Stimulated activated CD8-positive, alpha-beta memory T cell treated with anti-CD3 and anti-CD28 coated beads, Interleukin-15, amount 100 ng/mL, for 24 hours (primary cell): ENCODE results near the gene RNF220.

Experiments
- DNase-seq: peaks from one replicate; pipeline ENCODE4 v3.0.0-alpha.2; 2020; ENCODE audit warnings: low read depth

The RNF220 gene

DNA sequence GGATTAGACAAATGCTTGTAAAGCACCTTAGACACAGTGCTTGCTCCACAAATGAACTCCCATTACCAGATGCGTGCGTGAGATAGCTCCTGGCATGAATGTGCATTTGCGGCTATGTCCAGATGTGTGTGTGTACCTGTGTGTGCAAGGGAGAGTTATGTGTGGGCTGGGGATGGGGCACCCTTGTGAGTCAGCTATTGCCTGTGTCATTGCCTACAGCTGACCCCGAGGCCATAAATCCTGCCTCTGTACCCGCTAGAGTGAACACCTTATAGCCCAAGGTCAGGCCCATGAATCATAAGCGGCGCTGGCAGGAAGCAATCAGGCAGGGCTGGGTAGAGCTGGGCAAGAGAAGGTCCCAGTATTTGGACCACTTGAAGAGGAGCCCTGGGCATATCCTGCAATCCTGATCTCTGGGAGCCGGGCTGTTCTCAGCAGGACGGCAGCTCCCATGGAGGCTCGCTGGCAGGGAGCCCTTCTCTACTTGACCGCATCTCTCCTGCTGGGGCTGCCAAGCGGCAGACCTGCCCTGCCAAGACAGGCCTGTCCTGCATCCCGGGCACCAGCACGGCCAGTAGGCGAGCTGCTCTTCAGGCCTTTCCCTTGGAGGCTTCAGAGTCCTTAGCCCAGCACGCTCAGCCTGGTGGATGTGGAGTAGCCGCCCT lies 182.9 kb downstream of the RNF220 start:
- no peak for DNase-seq

DNA sequence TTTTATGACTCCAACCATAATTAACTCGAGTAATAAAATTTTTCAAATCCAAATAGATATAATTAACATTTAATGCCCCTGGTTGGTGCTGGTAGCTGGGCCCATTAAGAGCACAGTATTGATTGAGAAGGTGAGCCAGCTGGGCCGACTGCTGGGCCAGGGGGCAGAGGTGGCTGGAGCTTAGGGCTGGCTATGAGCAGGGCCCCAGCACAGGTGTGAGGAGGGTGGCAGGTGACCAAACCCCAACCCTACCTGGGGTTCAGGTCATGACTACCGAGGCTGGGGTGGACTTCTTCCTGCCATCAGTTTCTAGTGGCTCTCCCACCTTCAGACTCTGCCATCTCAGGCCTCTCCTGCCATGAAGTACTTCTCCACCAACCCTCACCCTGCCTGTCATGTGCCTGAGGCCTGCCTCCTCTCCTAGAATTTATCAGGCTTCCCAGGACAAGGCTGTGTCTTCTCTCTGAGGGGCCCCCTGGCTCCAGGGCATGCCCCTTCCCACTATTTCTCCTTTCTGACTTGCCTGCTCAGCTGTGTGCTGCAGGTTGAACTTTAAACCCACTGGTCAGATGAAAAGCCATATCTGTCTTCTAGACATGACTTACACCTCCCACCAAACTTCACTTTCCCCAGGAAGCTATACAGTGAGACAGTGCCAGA lies 183.6 kb downstream of the RNF220 start:
- no peak for DNase-seq

DNA sequence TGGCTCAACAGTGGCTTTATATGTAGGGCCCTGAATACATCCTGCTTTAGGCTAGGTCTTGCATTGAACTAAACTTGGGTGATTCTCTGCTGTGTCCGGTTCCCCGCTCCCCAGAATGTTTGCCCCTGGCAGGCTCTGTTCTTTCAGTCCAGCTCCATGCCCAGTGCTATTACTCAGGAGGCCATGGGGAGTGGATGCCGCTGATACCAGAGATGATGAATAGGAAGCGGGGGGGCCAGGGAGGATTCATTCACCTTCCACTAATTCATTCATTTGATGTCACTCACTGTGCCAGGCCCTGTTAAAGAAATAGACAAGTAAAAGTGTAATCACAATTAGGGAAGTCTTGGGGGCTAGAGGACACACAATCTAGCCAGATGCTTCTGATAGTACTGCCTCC lies 185.4 kb downstream of the RNF220 start:
- no peak for DNase-seq

DNA sequence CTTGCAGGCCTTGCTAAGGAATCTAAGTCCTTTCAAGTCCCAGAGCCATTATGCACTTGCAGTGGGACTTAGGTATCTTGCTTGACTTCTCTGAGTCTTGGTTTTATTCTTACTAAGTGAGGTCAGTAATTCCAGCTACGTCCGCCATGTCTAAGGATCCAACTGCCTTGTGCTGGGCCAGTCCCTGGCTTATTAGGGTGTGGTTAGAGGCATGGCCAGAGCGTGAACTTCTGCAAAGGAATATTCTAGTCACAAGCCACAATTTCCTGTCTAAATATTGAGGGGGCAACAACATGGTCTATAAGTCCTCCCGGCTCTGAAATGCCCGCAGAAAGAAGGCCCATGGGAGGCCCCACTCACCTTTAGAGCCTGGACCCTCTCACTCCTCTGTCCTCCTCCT lies 186.3 kb downstream of the RNF220 start:
- DNase-seq = no peak

DNA sequence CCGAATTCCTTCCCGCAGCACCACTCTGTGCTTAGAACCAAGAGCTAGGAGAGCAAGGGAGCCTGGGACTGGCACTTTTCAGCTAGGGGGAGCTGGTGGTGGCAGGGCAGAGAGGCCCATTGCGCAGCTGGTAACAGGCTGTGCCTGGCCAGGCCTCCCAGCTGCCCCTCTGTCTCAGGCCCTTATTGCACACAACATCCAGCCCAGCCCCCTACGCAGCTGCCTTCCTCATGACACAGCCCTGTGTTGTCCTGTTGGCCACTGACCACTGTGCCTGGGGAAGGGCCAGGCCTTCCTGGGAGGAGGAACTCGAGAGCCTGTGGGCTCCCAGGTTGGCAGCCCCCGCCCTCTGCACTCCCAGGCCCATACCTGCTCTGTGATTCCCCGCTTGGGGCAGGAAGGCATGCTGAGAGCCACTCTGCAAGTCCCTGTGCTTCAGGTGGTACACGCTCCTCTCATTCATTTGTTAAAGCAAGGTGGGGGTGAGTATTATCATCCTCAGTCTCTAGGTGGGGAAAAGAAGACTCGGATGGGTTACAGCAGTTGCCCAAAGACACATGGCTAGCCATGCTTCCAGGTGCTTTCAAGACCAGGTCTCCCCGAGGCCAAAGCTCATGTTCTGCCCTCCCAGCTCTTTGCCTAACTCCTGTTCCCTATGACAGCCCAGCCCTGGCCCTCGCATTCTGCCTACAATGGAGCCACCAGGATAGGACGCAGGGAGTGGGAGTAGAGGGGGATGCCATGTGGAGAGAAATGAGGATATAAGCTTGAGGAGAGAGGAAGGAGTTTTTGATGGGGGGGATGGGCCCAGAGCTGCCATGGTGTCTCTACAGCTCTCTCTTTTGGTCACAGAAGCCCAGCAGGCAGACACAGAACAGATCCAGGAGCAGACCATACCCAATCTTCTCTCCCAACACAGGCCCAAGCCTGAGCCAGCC lies 187.4 kb downstream of the RNF220 start:
- DNase-seq = no peak

DNA sequence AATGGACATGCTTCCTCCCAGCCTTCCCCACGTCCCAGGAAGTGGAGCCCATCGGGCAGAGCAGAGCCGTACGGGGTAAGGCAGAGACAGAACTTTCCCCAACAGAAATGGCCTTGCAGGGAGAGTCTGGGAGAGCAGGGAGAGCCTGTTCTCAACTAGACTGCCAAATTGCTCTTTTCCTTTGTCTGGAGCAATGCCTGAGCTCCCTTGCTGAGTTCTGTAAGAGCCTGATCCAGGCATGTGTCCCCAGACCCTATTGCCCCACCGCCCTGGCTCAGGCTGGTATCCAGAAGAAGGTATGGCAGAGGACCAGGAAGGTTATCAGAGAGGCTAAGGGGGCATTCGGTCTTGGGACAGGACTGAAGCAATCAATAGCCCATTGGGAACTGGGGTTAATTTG lies 189.3 kb downstream of the RNF220 start:
- no peak for DNase-seq

DNA sequence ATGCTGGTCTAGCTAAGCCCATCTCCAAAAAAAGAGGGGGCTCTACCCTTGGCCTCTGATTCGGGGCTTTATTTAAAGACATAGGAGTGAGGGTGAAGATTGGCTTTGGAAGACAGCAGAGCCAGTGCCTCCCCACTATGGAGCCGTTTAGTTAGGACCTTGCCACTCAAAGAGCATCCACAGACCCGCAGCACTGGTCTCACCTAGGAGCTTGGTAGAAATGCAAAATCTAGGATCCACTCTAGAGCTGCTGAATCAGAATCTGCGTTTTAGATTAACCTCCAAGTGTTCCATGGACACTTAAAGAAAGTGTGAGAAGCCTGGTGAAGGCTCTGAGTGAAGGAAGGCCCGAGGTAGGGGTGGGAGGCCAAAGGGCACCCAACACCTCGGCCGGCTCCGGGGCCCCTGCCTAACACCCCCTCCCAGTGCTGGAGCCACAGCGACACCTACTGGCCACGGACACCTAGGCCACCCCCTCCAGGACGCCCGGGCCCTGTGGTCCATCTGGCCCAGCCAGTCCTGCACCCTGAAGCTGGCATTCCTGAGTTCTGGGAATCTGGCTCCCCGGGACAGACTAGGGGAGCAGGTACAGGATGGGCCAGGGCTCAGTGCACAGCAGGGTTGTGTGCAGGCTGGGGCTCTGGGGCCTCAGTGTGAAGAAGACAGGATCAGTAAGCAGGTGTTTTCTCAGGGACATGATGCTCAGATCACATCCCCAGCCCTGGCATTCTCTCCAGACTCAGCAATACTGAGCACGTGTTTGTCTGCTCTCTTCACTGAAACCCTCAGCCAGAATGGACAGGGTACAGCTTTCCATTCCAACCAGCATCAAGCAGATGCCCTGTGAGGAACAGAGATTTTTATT lies 190.0 kb downstream of the RNF220 start:
- peak; percentile 66 for DNase-seq

DNA sequence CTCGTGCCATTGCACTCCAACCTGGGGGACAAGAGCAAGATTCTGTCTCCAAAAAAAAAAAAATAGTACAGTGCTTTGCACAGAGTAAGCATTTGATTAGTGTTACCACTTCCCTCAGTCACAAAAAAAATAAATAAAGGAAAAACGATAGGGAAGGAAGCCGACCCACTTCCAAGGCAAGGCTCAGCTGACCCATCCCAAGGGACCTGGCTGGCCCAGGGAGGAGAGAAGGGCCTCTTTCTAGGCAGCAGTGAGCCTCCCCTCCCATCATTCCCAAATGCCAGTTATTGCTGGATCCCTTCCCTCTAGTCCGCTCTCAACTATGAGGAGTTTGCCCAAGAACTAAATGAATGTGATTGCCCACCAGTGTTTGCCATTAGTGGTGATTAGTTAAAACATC lies 191.5 kb downstream of the RNF220 start:
- no peak for DNase-seq

DNA sequence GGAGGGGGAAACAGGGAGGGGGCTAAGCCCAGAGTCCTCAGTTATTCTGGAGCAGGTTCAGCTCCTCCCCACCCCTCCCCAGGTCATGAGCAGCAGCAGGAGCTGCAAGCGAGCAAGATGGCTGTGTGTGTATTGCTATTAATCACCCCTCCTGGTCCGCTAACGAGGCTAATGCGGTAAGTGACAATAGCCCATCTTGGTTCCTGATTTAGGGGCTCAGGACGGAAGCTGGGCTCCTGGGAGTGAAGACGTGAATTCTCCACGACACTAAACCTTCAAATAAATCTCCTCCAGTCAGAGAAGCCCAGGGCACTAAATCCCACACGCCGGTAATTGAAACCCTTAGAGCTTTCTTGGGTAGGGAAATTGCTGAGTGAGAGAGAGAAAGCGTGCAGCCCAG lies 193.1 kb downstream of the RNF220 start:
- no peak for DNase-seq

DNA sequence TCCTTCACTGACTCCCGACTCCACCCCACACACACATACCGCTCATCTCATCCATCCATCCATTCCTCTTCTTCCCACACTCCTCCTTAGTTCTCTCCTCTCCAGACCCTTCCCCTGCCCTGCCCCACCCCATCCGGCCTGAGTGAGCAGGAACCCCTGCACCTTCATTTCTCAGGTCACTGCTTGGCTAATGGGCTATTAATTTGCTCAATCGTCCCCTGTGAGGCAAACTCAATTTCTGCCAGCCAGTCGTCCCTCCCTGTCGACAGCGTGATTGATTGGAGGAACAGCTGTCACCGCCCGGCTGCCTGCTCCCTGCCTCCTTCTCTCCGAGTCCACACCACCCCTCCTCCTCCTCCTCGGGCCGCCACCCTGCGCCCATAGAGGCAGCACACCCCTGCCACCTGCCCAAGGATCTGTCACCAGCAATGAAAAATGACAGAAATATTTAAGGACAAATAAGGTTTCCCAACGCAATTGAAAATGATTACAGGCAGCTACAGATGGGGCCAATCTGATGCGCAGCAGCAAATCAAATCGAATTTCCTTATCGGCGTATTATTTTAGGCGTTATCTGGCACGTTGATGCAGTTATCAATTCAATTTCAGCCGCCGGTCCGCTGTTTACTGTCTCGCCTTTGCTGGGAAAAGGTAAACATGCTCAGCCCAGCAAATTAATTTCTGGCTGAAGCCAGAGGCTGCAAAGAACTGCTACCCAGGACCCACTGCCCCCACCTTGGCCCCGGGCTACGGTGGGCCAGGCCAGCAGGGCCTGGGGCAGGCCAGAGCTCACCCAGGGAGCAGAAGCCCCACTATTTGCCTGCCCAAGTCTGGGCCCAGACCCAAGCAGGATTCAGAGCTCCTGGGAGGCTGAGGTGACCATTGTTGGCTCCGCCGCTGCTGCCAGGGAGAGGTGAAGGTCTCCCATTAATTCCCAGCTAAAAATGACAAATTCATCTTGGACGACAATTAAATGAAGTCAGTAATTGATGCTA lies 197.9 kb downstream of the RNF220 start:
- DNase-seq = no peak

DNA sequence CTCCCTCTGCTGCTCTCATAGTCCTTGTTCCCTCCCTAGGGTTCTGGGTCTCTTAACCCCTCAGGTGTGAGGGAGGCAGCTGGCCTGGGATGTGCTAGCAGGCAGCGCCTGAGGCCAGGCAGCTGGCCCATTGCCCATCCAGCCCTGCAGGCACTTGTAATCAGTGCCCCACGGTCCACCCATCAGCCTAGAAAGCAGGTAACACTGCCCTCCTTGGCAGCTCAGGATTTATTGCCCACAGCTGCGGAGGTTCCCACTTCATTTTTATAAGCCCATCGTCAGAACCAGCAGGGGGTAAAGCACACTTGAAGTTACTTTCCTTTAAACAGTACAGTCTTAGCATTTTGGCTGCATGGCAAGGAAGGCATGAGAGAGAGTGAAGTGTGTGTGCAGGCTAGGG lies 198.7 kb downstream of the RNF220 start:
- DNase-seq = no peak

DNA sequence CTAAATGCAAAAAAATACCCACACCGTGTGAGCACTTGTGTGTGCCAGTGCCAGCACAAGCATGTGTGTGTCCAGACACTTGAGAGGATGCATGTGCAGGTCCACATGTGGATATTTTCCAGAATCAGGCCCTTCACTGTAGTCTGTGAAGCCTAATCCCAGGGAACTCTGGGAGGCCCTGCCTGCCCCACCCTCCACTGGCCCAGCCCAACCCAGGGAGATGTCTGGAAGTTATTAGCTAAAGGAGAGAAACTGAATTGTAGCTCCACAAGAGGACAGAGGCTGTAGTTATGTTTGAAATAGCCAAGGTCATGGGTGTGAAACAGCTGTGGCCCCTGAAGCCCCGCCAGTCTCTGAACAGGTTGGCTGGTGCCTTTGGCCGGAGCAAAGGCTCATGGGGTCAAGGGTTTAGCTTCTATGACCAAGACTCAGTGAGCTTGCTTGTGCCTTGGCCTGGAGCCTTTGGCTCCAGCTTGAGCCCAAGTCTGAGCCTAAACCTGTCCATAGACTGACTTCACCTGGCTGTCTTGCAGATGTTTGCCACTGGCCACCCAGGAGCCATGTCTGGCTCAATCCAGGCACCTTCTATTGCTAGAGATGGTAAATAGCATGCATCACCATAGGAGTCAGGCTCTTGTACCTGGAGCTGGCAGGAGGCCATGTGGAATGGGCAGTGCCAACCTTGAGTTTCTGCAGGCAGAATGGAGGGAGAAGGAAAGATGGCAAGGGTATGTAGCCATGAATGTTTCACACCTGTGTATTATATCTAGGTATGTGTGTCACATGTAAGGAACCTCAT lies 199.3 kb downstream of the RNF220 start:
- DNase-seq = no peak

DNA sequence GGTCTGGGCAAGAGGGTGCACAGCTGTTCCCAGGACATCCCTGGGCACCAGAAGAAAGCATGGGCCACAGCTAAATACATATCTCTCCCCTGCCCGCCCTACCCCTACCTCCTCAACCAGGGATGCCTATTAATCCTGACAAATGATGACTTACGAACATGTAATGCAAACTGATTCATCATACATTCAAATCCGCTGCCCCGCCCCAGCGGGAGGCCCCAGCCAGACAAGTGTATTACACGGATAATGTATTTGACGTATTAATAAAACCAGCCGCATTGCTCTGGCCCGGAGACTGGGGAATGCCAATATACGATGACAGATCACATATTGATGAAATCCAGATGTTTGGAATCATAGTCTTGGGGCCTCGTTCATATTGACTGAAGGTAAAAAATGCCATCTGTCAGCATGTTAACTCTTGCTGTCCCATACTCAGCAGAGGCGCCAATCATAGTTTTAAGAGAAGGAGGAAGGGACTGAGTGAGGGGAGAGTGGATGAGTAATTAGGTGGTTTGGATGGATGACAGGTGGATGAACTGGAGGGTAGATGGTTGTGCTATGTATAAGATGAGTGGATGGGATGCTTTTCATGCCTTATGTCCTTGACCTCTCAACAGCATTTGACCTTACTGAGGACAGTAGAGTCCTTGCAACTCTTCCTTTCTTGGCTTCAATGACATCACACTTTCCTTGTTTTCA lies 201.0 kb downstream of the RNF220 start:
- no peak for DNase-seq

DNA sequence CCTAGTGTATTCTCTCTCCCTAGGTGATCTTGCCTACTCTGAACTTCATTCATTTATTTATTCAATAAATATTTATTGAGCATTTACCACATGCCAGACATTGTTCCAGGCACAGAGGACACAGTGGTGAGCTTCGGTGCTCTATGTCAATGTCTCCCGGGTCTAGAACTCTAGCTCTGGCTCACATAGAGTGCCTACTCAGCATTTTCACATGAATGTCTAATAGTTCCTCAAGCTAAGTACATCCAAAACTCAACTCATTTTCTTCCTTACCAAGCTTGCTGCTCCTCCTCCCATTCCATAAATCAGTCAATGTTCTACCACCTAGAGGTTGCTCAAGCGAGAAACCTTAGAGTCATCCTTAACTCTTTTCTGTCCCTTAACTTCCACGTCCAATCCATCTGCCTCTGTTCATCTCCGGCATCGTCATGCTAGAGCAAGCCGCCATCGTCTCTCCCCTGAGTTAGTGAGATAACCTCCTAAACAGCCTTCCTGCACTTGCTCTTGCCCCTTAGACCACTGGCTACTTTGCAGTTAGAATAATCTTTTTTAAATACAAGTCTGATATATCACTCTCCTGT lies 201.7 kb downstream of the RNF220 start:
- DNase-seq = no peak

DNA sequence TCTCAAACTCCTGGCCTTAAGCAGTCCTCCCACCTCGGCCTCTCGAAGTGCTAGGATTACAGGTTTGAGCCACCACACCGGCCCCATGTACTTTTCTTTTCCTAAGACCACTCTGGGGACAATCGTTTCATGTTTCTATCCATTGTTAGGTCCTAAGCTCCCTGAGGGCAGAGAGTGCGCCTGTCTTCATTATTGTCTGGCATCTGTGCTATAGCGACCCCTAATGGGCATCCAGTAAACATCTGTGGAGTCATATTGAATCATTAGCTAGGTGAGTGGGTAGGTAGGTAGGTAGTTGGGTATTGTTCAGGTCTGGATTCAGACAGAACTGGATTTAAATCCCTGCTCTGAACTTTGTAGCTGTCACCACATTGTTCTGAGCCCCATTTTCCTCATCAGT lies 203.1 kb downstream of the RNF220 start:
- no peak for DNase-seq

DNA sequence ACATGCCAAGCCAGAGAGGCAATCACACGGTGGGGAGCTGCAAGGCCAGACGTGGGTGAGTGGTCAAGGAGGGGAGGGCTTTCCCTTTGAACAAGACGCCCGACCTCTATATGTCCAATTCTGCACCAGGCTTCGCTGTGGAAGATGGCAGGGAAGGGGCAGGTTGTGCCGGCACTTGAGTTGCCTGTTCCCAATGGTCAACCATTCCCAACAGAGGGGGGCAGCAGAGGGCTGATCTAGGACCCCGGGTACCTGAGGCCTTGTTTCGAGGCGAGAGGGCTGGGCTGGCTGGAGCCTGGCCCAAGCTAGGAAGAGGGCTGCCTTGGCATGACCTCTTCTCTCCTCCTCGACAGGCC lies 204.3 kb downstream of the RNF220 start:
- DNase-seq = no peak

DNA sequence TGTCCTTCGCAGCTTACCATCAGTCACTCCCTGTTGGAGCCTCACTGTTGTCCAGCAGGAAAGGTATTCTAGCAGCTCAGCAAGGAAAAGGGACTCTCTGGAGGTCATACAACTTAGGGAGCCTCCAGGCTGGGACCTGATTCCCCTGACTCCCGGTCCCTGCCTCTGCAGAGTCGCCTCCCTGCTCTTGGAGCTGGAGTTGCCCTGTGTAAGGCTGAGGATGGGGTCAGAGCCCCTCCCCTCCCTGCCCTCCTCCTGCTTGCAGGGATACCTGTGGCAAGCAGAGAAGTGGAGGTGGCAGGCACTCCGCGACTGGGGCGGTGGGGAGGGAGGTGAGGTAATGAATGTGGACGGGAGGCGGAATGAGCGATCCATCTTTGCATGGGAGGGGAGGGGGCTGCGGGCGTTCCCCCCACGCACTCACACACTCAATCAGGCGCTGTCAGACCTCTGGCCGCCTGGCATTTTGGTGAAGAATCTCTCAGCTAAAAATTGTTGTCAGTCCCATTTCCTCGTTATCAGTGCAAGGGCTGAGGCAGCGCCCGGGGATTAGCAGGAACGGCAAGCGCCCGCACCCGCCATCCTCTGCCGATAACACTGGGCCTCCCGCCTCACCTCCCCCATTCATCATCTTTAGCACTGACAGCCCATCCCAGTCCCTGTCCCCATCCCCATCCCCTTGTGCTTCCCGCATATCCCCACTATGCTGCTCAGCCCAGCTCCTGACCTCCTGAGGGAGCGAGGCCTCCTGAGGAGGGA lies 204.9 kb downstream of the RNF220 start:
- DNase-seq = no peak

DNA sequence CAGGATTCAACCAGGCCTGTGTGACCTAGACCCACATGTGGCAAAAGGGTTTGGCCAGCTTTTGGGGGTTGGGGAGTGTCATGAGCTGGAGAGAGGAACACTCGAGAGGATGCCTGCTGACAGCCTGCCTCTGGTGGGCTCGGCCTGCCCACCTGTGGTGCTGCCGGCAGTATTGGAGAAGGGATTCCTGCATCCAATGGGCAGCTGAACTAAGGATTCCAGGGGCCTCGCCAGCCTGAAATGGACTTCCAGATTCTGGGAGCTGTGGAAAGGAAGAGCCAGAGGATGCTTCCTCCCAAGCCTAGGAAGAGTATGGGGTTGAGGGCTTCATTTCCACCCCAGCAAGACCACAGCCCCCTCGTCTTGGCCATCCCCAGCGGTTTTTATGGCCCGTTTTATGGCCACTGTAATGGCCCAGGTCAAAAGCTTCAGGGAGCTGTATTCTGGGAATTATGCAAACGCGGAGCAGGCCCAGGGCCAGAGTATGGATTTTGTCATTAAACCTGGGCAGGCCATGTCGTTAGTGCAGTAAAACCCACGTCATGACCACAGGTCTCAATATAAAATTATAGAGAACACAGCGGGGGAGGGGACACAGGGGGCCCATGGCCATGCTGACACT lies 205.6 kb downstream of the RNF220 start:
- no peak for DNase-seq
